Activated B cell treated with CpG ODN at 0.5 μM for 24 hours (primary cell): ENCODE data around the gene DTYMK. TPM values are rescaled to one million over a fixed set of nuclear protein-coding genes. Genes with fewer than 3 reads are reported as not detected.

ENCODE experiments used
- ATAC-seq: fragments of 200-7000 bp; cut with Tn5 transposase; one replicate; pipeline ENCODE4 v1.10.0; 2021; ENCODE audit warnings: low read depth, mild to moderate bottlenecking, moderate library complexity
- CTCF ChIA-PET: fragments of 350-600 bp; sonication (Branson Sonifier 250); formaldehyde crosslinking; loops from one replicate; lab custom pipeline; 2021; ENCODE audit warnings: antibody characterized with exemption; lab: Charles Lee
- POLR2A ChIA-PET: fragments of 350-600 bp; sonication (Branson Sonifier 250); formaldehyde crosslinking; loops from one replicate; lab custom pipeline; 2021; ENCODE audit warnings: antibody characterized with exemption; lab: Charles Lee
- DNase-seq: peaks from one replicate; pipeline ENCODE4 v3.0.0; 2022
- H3K27ac Mint-ChIP-seq: one replicate; pipeline ENCODE4 v1.8.0; 2020; ENCODE audit warnings: mixed read lengths
- H3K27me3 Mint-ChIP-seq: one replicate; pipeline ENCODE4 v1.8.0; 2021; ENCODE audit warnings: mixed read lengths
- H3K36me3 Mint-ChIP-seq: one replicate; pipeline ENCODE4 v1.8.0; 2021; ENCODE audit warnings: low read depth, mixed read lengths
- H3K4me1 Mint-ChIP-seq: one replicate; pipeline ENCODE4 v1.8.0; 2021; ENCODE audit warnings: mixed read lengths
- H3K4me3 Mint-ChIP-seq: one replicate; pipeline ENCODE4 v1.8.0; 2020; ENCODE audit warnings: mild to moderate bottlenecking, mixed read lengths
- H3K9me3 Mint-ChIP-seq: one replicate; pipeline ENCODE4 v1.8.0; 2020; ENCODE audit warnings: mixed read lengths
- intact Hi-C: fragments of 100-400 bp; cut with micrococcal nuclease; formaldehyde crosslinking; loops from one replicate; pipeline ENCODE4 v1.15.1; 2024
- total RNA-seq: library from RNA; stranded (reverse); gene quantifications from 2 replicates; pipeline ENCODE4 v1.2.3, GENCODE V29; 2022
- TF ChIP-seq, protein P1 (sequence below): fragments of 200-600 bp; IDR thresholded peaks from one replicate; pipeline ENCODE4 v1.8.0; 2022; ENCODE audit warnings: antibody characterized with exemption, mild to moderate bottlenecking

DTYMK gene, protein sequence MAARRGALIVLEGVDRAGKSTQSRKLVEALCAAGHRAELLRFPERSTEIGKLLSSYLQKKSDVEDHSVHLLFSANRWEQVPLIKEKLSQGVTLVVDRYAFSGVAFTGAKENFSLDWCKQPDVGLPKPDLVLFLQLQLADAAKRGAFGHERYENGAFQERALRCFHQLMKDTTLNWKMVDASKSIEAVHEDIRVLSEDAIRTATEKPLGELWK
- total RNA-seq = 29.2 and 34.7 TPM in 2 replicates

GRCh38 chr2:241686650-241687425 is at the start of gene DTYMK:
TSS of gene DTYMK (minus strand) at chr2:241686815. CDS start at chr2:241686783, 32 bp downstream.
- H3K4me1 Mint-ChIP-seq = peaks cover 28% of the 10 kb centered on the region
- ATAC-seq (peak; percentile 95), DNase-seq (peak; percentile 99)
- H3K27ac Mint-ChIP-seq = peak within 1 kb of the TSS; percentile 87
- POLR2A ChIA-PET = interaction anchor here (0.5 to 3.5 kb wide), 15 partner anchors 13 to 371 kb away, joined by 3 to 117 read pairs (median 4); partner anchors contain the start of genes ATG4B, D2HGDH, HDLBP and ING5
- no peaks in the 10 kb centered on the region for H3K9me3 Mint-ChIP-seq
- H3K27me3 Mint-ChIP-seq = no peaks in the 10 kb centered on the region
- intact Hi-C loops = loop anchor here (1.0 to 5.0 kb wide), 6 partner anchors 15 to 330 kb away; partner anchors contain the start of genes ATG4B, D2HGDH, FARP2 and ING5
- CTCF ChIA-PET = interaction anchor here (1.0 to 1.2 kb wide), 2 partner anchors 15 to 192 kb away, joined by 3 to 12 read pairs; partner anchors contain the start of gene ING5
- TF ChIP-seq, protein P1, sequence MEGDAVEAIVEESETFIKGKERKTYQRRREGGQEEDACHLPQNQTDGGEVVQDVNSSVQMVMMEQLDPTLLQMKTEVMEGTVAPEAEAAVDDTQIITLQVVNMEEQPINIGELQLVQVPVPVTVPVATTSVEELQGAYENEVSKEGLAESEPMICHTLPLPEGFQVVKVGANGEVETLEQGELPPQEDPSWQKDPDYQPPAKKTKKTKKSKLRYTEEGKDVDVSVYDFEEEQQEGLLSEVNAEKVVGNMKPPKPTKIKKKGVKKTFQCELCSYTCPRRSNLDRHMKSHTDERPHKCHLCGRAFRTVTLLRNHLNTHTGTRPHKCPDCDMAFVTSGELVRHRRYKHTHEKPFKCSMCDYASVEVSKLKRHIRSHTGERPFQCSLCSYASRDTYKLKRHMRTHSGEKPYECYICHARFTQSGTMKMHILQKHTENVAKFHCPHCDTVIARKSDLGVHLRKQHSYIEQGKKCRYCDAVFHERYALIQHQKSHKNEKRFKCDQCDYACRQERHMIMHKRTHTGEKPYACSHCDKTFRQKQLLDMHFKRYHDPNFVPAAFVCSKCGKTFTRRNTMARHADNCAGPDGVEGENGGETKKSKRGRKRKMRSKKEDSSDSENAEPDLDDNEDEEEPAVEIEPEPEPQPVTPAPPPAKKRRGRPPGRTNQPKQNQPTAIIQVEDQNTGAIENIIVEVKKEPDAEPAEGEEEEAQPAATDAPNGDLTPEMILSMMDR = no peak
- H3K4me3 Mint-ChIP-seq = peak within 1 kb of the TSS; percentile 80
- H3K36me3 Mint-ChIP-seq = peaks cover 29% of the 10 kb centered on the region

- Mint-ChIP-seq H3K27me3 (no peaks in the 10 kb centered on the region), H3K4me3 (peak overlapping the region; percentile 82), H3K36me3 (peaks cover 1% of the 10 kb centered on the region), H3K9me3 (no peaks in the 10 kb centered on the region), H3K4me1 (peaks cover 47% of the 10 kb centered on the region), H3K27ac (no peak overlapping the region)
- TF ChIP-seq, protein P1 = no peak
- ATAC-seq (no peak), DNase-seq (no peak)
- intact Hi-C loops = loop anchor here (5.0 to 10.0 kb wide), 2 partner anchors 36 to 1171 kb away; partner anchors contain the start of genes DUSP28 and RNPEPL1
- ChIA-PET POLR2A (interaction anchor here (0.6 to 2.6 kb wide), 2 partner anchors 35 to 52 kb away, joined by 4 to 25 read pairs; no protein-coding TSS in a partner anchor), CTCF (no interaction called here)
Observed at GRCh38 chr2:241736111-241736510, 49.5 kb upstream of the DTYMK start.

GRCh38 chr2:241734467-241735208 is 48.0 kb upstream of the DTYMK start, which contains the start of gene D2HGDH:
TSS of gene D2HGDH (plus strand) at chr2:241734630. CDS start at chr2:241735225, 595 bp downstream.
- CTCF ChIA-PET = interaction anchor here (1.3 to 2.1 kb wide), 4 partner anchors 33 to 144 kb away, joined by 3 to 13 read pairs (median 3); partner anchors contain the start of gene ING5
- peak; percentile 97 for DNase-seq
- intact Hi-C loops = loop anchor here (1.0 to 10.0 kb wide), 10 partner anchors 33 to 1170 kb away; partner anchors contain the start of genes ATG4B, DTYMK, DUSP28 and HDLBP
- Mint-ChIP-seq H3K36me3 (peaks cover 1% of the 10 kb centered on the region), H3K9me3 (no peaks in the 10 kb centered on the region), H3K27ac (peak within 1 kb of the TSS; percentile 75), H3K4me1 (peaks cover 57% of the 10 kb centered on the region), H3K27me3 (no peaks in the 10 kb centered on the region), H3K4me3 (peak within 1 kb of the TSS; percentile 82)
- peak; percentile 94 for ATAC-seq
- TF ChIP-seq, protein P1 = no peak
- POLR2A ChIA-PET = interaction anchor here (0.6 to 5.8 kb wide), 14 partner anchors 10 to 419 kb away, joined by 3 to 81 read pairs (median 4); partner anchors contain the start of genes DTYMK, HDLBP, ING5 and PDCD1

DNA sequence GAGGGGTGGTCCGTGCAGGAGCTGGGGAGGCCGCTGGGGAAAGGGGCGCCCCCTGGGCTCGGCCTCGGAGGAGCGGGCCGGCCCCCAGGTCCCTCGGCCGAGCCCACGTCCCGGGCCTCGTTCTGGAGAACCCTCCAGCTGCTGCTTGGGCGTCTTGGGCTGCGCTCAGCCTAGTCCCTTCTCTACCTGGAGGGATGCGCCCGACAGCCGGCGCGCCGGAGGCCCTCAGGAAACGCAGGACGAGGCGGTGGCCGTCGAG is 47.5 kb upstream of the DTYMK start:
- CTCF ChIA-PET = interaction anchor here (1.3 to 2.1 kb wide), 4 partner anchors 32 to 145 kb away, joined by 3 to 13 read pairs (median 3); partner anchors contain the start of gene ING5
- intact Hi-C loops = loop anchor here (1.0 to 10.0 kb wide), 9 partner anchors 33 to 1169 kb away; partner anchors contain the start of genes ATG4B, DTYMK, DUSP28 and HDLBP
- TF ChIP-seq, protein P1 = no peak
- Mint-ChIP-seq H3K4me3 (peak overlapping the region; percentile 66), H3K27ac (no peak overlapping the region), H3K9me3 (no peaks in the 10 kb centered on the region), H3K36me3 (peaks cover 1% of the 10 kb centered on the region), H3K27me3 (no peaks in the 10 kb centered on the region), H3K4me1 (peaks cover 54% of the 10 kb centered on the region)
- peak; percentile 14 for ATAC-seq
- POLR2A ChIA-PET = interaction anchor here (0.7 to 5.8 kb wide), 15 partner anchors 9 to 419 kb away, joined by 3 to 81 read pairs (median 4); partner anchors contain the start of genes DTYMK, HDLBP, ING5 and PDCD1
- no peak for DNase-seq
